ENCODE results near the gene ZIC2. TPM values are rescaled to one million over a fixed set of nuclear protein-coding genes. Genes with fewer than 3 reads are reported as not detected.

ZIC2 gene
- total and polyA plus RNA-seq, 2 of the 8 experiments (the other 6 are each of a cell fraction or from before 2014, with no cell fraction given) = 53.2 to 372 TPM

DNA sequence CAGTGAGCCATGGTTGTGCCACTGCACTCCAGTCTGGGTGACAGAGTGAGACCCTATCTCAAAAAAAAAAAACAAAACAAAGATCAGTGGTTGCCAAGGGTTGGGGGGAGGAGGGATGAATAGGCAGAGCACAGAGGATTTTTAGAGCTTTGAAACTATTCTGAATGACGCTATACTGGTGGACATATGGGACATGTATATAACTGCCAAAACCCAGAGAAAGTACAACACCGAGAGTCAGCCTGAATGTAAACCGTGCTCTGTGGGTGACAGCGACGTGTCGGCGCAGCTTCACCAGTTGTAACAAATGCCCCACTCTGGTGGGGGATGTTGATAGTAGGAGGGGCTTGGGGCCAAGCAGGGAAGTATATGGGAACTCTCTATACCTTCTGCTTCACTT is 42.9 kb upstream of the ZIC2 start:
- Histone ChIP-seq H3K14ac (ENCODE audit: insufficient read length) (no peak overlapping the region), H2BK5ac (ENCODE audit: low read depth, low read length) (no peak overlapping the region), H2AFZ (ENCODE audit: low read length) (no peak overlapping the region), H3K56ac (replicated peaks; ENCODE audit: insufficient read length, low read depth, low read length) (no peak overlapping the region), H4K8ac (ENCODE audit: extremely low read depth, insufficient read depth, low read length) (no peak overlapping the region), H3K79me2 (ENCODE audit: control insufficient read depth in 1 of 2, insufficient read depth in 2 of 2, low read length in 2 of 2) (no peaks in the 10 kb centered on the region), H3K4me3 (ENCODE audit: extremely low read depth in 1 of 4, insufficient read depth in 2 of 4, low read depth in 3 of 4, low read length in 4 of 4) (no peak overlapping the region), H3K4ac (replicated peaks; ENCODE audit: insufficient read length, low read depth, low read length) (no peak overlapping the region), H3K4me2 (ENCODE audit: insufficient read depth in 1 of 2, low read depth in 2 of 2, low read length in 2 of 2) (no peak overlapping the region), H3K27ac (ENCODE audit: low read depth, low read length) (no peak overlapping the region), H2BK20ac (ENCODE audit: low read length) (no peak overlapping the region), H3K23ac (ENCODE audit: insufficient read length) (no peak overlapping the region), H3K4me1 (replicated peaks in 1 of 4; ENCODE audit: control insufficient read depth in 3 of 4, insufficient read depth in 4 of 4, low read length in 3 of 4) (peaks cover 0 to 4% (median 0%) of the 10 kb centered on the region in 4 experiments; a peak in 2 of 7 replicates), H3K27me3 (replicated peaks in 1 of 4; ENCODE audit: control insufficient read depth in 3 of 4, extremely low read depth in 1 of 4, insufficient read depth in 3 of 4, low read length in 3 of 4) (no peaks in the 10 kb centered on the region), H4K91ac (replicated peaks; ENCODE audit: insufficient read length, low read length) (no peak overlapping the region), H4K5ac (ENCODE audit: insufficient read length, low read depth, low read length) (no peak overlapping the region), H2BK15ac (ENCODE audit: low read length) (no peak overlapping the region), H2BK12ac (ENCODE audit: low read depth, low read length) (no peak overlapping the region), H3K23me2 (ENCODE audit: low read depth, low read length) (no peaks in the 10 kb centered on the region), H2AK5ac (ENCODE audit: low read depth, low read length) (no peak overlapping the region), H3K36me3 (ENCODE audit: control insufficient read depth in 2 of 4, insufficient read depth in 4 of 4, low read length in 3 of 4) (no peaks in the 10 kb centered on the region), H3K9ac (replicated peaks in 1 of 4; ENCODE audit: extremely low read depth in 1 of 4, low read depth in 3 of 4, low read length in 3 of 4) (no peak overlapping the region), H3K79me1 (ENCODE audit: low read depth, low read length) (no peaks in the 10 kb centered on the region), H2BK120ac (replicated peaks; ENCODE audit: low read depth, low read length) (no peak overlapping the region), H3K18ac (ENCODE audit: extremely low read depth, low read length) (no peak overlapping the region), H3K9me3 (ENCODE audit: insufficient read depth in 2 of 2, low read depth in 1 of 2, low read length in 1 of 2) (no peaks in the 10 kb centered on the region), H4K20me1 (replicated peaks in 1 of 2; ENCODE audit: control insufficient read depth in 1 of 2, insufficient read depth in 2 of 2, low read length in 2 of 2) (no peaks in the 10 kb centered on the region)
- FAIRE-seq (no peak), DNase-seq (ENCODE audit: low read depth in 1 of 2, low spot score in 2 of 2) (no peak)
- ChIA-PET POLR2A (ENCODE audit: partially characterized antibody) (no interaction called here), CTCF (ENCODE audit: partially characterized antibody) (interaction anchor here (1.4 kb wide), 1 partner anchor 38 kb away, joined by 7 read pairs; no protein-coding TSS in a partner anchor)
- 94% methylated on average over 7 of the region's 7 CpGs; no CpG with 5 or more reads in 1 of the 2 experiments for WGBS, 2 experiments (ENCODE audit: extremely low coverage in 1 of 2, insufficient coverage in 1 of 2, insufficient read length in 1 of 2, insufficient replicate concordance in 2 of 2, low coverage in 1 of 2, low lambda C conversion rate in 2 of 2, missing lambda C conversion rate in 1 of 2)
- no peak for TF ChIP-seq TAF1 (IDR thresholded peaks at IDR 0.05; ENCODE audit: low read depth, low read length)
- TF ChIP-seq RXRA (IDR thresholded peaks at IDR 0.05; ENCODE audit: insufficient read depth, low read depth, low read length) = no peak
- TF ChIP-seq CHD1 (IDR thresholded peaks at IDR 0.05; ENCODE audit: low read depth, low read length) = no peak
- no peak for TF ChIP-seq EZH2 (IDR thresholded peaks at IDR 0.05; ENCODE audit: low read depth, low read length, severe bottlenecking)
- no peak for TF ChIP-seq NRF1 (IDR thresholded peaks at IDR 0.05; ENCODE audit: low read depth, low read length)
- no peak for TF ChIP-seq RNF2 (IDR thresholded peaks at IDR 0.05; ENCODE audit: borderline replicate concordance, low read depth, low read length, missing control alignments, poor library complexity, severe bottlenecking)
